Adrenal gland (tissue), 5 donors: Measurements from ENCODE around the gene KNG1.

Experiments used
- CTCF ChIP-seq, 6 experiments: fragments of 450-650 bp in 4 of 6; fragments of 200-600 bp in 2 of 6; sonication (generic) in 1 of 6; IDR thresholded peaks; 1 replicate in 5 of 6; 2 replicates in 1 of 6; pipeline versions ENCODE4 v1.5.1 to v1.8.0; 2016 to 2021; ENCODE audit warnings: antibody characterized with exemption in 6 of 6, mild to moderate bottlenecking in 2 of 6, moderate library complexity in 1 of 6
- POLR2A ChIP-seq, 2 donors: fragments of 450-650 bp; IDR thresholded peaks; one replicate each; pipeline ENCODE4 v1.6.1; 2017; ENCODE audit warnings: antibody characterized with exemption in 2 of 2, mild to moderate bottlenecking in 2 of 2, moderate library complexity in 1 of 2
- donor health status: DM: no; HTN: no; CAD: no.

GRCh38 chr3:186708983-186709679 lies 8.0 kb upstream of the KNG1 start:
- TF ChIP-seq POLR2A (IDR thresholded peaks at IDR 0.05) (no peak), CTCF (IDR thresholded peaks at IDR 0.05) (no peak)
